HUDEP-2 (cell line): ENCODE measurements around the gene KIAA1217.

ENCODE experiments used
- DNase-seq, 76 experiments: peaks; one replicate each; lab custom pipeline; 2025; ENCODE audit not compliant: unreplicated experiment in 76 of 76; lab: John Stamatoyannopoulos, UW

The KIAA1217 gene

DNA sequence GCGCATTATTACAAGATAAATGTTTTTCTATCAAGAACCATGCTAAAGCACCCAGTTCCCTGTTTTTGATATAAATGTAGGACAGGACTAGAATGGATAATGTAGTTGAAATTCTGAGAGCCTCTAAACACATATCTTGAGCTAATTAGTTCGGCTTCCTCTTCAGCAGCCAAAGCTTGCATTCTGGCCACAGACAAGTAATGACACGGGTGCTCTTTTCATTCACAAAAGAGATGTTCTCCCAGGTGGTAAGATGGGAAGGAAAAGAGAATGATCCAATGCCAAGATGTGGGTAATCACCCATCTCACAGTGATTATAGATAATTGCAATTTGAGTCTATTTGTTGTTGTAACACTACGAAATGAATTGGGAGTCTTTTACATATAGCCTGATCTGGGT lies 246.5 kb downstream of the KIAA1217 start:
- DNase-seq = no peak

DNA sequence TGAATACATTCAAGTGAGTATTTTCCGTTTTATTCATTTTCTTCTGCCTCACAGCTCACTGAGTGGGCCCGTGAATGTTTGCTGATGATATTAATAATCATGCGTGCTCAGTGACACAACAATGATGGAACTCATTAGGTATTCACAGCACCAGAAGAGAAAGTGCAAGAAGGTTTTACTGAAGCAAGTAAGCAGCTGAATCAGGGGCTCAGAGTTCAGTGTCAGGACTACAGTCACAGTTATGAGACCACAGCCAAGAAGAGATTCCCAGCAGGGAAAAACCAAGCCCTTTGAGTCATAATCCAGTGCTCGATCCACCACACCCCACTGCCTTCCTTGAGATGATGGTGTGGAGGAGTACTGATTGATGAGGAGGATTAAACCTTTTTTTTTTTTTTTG lies 247.4 kb downstream of the KIAA1217 start:
- DNase-seq = no peak

DNA sequence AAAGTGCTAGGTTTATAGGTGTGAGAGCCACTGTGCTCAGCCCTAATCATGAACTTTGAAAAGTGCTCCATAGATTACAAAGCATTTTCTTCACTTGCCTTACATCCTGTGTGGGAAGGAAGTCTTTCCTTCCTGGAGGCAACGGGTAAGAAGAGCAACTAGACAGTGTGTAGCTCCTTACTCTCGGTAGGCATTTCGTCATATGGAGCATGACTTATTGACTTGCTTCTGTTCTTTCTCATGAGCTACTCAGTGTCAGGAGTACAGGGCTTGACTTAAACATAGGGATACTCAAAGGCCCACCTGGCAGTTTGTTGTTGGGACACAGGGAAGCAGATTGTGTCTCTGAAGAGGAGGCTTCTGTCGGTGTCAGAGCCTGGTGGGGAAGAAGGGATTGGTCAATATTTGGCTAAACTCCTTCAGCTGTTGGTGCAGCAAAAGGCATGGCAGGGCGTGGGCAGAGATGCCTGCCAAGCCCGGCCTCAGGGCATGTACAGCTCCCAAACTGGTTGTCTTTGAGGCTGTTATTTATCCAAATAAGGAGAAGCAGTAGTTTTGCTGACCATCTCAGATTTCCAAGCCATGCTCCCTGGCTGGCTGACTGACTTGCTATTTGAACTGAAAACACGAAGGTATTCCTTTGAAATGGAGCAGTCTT lies 248.9 kb downstream of the KIAA1217 start:
- peak in 10 of 76 experiments; percentile 3 to 30 (median 12) for DNase-seq

DNA sequence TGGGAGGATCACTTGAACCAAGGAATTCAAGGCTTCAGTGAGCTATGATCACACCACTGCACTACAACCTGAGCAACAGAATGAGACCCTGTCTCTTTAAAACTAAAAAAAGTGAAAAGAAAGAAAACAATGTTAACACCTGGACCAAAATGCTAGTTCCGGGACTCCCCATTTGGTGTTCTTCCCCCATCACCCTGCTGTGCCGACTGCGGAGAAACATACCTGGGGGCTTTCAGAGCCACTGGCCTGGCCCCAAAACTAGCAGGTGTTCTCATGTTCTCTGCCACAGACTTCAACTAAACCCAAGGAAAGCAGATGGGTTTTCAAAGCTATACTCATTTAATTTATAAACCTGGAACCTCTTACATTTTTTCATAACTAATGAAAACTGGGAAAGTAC lies 250.9 kb downstream of the KIAA1217 start:
- DNase-seq = no peak

DNA sequence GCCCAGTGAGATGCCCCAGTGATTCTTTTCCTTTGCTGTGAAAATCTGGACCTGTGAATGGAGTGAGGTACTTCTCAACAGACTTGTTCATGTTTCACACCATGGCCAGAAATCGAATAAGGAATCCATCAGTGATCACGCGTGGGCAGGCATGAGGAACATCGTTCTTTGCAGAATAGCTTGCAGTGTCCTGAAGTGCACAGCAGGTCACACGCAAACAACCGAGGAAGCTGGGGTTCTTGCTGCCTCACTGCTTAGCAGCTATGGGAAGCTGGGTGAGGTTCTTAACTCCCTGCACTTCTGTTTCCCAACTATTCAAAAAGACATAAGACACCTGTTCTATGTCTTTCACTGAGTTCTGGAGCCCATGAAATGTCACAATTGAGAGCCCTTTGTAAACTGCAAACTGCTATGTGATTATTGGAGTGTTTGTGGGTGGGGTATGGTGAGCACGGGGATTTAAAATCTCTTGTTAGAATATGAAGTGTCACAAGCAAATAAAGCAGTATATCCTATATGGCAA lies 253.4 kb downstream of the KIAA1217 start:
- DNase-seq = no peak

DNA sequence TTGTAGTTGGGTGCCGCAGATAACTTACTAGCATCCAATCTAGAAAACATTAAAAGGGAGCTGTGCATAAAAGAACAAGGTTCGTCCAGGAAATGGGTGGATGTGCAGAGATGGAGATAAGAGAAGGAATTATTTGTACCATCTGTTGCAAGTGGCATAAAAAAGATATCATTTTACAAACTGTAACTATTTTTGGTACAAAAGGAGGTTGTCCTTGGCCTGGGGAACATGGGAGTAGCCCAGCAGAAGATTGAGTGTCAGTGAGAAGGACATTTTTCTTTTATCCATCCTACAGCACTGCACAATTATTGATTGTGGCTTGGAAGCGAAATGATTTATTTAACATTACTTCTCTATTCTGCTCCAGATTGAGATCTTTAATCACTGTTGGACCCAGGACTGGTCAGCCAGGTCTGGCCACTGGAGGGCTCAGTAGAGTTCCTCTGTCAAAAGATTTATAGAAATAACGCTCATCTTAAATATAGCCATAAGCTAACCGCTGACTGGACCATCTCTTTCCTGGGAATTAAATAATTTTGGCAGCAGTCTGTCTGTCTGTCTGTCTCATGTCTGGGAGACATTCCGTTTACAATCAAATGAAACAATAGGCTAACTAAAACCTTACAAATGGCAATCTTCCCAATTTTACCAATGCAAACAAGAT lies 254.1 kb downstream of the KIAA1217 start:
- DNase-seq = peak in 1 of 76 experiments; percentile 22

DNA sequence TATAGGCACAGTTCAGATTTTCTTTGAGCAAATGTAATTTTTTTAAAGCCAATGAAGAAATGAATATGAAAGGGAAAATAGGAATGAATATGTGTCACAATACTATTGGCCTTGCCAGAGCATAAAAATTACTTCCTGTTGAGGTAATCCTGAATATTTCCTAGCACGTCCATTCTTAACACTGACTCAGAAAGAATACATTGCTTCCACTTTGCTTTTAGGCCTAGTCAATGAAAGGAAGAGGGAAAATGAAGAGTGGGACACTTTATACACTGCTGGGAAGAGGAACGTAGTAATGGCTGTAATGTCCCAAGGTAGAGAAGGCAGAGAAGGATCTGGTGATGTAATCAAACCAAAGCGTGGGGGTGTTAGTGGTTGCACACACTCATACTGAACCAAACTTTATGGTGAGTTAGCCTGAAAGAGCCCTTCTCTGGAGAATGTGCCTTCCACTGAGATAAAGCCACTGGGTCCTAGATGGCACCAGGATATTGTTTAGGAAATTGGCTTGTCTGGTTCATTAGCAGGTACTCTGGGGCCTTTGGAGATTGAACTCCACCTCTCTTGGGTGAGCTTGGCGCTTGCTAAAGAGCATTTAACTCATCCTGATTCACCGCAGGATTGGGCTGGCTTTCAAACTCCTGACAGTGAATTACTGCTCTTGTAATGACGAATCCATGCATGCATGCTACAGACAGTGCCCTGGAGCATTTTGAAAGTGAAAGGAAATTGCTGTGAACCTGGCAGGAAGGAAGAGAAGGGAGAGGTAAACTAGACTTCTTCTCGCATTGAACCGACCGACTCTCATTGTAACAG lies 254.9 kb downstream of the KIAA1217 start:
- peak in 1 of 76 experiments; percentile 4 for DNase-seq

DNA sequence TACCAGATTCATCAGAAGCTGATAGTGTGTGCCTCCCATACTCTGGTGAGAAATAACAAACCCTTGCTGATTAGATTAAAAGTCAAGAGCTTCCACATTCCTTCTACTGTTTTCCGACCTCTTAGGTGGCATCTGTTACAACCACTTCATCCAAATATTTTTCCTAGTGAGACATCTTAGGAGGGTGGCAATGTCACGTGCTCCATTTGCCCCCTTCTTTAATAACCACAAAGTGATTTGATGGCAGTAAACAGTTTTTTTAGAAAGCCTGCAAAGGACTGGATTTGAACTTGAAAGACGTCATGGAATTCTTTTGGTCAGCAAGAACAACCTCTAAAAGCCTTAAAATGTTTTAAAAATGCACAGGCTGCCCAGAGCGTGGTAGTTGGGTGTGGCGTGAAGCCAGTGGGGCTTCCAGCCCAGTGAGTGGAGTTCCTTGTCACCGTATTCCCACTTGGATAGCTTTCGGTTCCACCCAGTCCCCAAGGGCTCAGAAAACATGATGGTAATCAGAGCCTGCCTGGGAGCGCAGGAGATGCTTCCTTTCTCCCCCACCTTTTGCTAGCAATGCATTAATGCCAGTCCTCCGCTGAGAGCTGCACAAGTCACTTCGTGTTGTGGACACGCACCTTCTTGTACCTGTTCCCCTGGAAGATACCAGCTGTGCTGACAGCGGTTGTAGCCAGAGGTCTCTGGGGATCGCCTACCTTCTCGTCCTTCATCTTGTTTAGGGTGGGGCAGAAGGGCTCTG lies 256.4 kb downstream of the KIAA1217 start:
- no peak for DNase-seq

DNA sequence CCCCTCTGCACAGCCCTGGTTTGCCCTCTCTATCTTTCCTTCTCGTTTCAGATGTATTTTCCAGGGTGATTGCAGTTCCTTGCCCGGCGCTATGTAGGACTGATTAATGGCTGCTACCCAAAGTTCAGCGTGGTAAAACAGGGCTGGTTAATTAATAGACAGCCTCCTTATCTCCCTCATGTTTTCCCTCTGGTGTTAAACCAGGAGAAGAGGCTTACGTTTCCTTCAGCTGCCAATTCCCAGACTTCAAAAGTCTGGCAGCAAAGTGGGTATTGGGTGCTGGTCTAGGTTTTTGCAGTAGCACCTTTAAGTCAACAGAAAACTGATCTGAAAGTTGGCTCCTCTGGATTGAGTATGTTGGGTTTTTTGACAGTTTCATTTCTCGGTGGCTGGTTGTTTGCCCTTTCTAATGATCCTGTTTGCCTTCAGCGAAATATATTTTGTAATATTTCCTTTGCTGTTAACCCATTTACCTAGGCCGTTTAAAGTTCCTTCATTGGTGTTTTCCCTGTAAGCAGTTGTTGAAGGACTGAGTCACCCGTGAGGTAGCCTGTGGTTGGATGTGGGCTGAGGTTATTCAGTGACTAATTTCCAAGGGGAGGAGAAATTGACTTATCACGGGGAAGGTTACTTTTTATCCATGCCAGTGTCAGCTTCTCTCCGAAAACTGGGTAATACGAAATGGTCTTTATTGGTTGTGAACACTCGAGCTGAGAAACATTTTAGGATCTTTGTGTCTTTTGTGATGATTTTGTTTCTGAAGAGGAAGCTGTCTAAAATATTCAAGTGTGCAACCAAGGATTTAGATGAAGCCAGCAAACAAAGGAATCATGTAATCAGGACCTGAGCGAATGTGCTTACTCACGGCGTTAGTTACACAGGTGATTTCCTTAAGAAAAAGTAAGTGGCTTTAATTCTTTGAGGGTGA lies 257.2 kb downstream of the KIAA1217 start:
- DNase-seq = peak in 1 of 76 experiments; percentile 5

DNA sequence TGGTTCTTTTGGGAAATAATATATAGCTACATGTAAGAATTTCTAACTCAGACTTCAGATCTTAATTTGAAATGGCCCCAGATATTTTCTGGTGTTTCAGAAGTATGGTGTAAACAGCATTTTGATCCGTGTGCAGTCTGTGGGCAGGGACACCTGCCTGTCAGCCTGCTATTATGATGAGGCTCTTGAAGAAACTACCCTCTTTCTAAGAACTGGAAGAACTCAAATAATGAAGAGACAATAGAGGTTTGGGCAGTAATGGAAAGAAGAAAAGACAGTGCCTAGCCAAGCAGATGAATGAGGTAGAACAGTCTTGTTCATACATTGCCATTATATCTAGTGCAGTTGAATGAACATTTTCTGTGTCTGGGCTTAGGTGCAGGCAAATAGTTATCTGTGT lies 258.2 kb downstream of the KIAA1217 start:
- no peak for DNase-seq

DNA sequence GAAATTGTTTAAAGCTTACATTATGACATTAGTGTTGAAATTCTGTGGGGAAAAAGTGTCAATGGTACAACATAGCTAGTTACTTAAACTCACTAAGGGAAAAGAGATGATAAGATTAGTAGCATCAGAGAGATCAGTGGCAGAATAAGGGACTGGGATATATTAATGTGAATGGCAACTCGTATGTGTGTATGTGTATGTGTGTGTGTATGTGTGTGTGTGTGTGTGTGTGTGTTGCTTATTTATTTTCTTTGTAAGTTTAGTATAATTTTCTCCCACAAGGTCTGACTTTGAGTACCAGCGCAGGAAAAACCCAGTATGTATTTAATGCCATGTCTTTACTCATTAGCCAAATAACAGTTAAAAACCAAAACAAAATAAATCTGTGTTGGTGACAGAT lies 258.7 kb downstream of the KIAA1217 start:
- no peak for DNase-seq

DNA sequence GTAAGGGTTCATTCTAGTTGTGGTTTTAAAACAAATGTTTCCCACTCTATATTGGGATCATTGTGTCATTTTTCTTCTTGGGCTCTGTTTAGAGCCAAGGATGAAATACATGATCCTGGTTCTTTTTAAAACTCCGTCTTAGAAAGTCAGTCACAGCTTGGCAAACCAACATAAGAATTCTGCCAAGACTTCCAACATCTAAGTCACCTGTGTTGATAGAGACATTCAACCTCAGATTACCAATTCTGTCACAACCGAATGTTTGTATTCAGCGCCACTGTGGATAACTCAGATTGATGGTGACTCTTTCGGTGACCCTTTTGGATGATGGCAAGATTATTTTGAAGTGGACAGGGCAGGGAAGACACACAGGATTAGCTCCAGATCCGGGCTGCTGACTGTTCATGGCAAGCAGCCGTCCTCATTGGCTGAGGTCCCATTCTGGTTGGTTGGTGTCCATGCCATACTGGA lies 259.4 kb downstream of the KIAA1217 start:
- DNase-seq = no peak

DNA sequence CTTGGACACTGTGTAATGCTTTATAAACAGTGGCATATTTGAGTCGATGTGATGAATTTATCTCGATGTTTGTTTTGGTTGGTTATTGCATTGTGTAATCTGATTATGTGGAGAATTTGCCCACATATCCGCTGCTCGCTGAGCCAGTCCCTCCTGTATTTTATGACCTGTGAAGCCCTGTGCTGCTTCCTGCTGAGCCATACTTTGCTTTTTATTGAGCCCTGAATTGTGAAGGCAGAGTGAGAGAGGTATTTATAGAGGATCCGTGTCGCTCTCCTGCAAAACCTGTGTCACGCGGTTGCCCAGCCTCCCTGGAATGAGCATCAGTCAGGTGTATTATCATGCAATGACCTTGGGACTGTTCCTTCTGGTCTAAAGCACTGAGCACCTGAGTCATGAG lies 261.1 kb downstream of the KIAA1217 start:
- DNase-seq = no peak

DNA sequence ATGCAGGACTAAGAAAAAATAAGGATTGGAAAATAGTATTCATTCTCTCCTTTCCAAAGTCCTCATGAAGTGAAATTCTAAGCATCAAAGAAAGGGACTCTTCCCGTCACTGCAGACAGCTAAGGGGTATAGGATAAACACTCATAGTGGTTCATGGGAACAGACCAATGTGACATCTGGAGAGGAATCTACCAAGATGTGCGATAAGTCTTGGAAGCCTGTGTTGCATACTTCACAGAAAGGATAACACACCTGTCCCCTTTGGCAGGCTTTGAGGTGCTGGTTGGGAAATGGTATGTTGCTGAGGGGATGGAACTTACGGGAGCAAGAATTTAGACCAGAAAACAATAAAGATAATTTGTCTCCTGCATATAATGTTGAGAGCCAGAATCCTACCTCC lies 266.7 kb downstream of the KIAA1217 start:
- DNase-seq = no peak

DNA sequence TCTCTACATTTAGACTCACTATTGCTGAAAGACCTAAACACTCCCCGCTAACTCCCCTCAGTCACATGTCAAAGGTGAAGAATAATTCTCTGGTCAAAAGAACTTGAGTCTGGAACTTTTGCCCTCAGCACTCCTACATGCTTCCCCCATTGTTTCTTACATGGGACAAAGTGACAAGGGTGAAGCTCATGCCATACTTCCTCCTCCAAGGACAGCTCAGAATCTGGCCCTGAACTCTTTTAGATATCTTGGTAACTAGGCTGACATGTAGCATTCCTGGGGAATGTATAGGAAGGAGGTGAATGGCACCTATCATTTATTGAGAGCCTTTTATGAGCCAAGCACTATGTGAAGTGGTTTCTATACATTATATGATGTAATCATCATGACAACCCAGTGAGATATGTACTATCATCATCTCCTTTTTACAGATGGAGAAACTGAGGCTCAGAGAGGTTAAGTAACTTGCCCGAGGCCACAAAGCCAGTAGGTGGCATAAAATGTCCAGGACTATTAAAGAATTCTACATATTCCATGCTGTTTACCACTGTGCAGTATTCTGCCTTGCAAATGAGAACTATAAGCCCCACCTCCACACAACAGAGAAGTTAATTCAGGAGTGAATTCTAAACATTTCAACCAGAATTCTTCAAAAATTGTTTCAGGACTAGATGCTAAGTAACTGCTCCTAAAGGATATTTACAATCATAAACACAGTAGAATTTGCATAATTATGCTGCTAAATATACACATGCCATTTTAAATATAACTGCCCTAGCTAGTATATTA lies 268.2 kb downstream of the KIAA1217 start:
- no peak for DNase-seq

DNA sequence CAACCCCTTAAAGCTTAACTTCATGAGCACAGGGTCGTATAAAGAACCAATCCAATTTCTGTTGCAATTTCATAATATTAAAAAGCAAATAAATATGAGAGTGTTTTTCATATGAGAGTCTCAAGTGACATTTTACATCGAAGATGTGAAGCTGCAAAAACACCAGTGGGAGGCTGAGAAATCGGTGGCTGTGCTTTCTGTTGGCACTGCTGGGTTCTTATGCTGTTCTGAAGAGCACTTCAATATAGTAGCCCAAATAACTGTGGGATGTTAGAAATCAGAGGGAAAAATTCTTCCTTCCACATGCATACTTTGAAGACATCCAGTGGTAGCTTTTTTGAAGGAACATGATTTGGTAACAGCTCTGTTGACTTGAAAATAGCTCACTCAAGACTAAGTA lies 269.0 kb downstream of the KIAA1217 start:
- no peak for DNase-seq

DNA sequence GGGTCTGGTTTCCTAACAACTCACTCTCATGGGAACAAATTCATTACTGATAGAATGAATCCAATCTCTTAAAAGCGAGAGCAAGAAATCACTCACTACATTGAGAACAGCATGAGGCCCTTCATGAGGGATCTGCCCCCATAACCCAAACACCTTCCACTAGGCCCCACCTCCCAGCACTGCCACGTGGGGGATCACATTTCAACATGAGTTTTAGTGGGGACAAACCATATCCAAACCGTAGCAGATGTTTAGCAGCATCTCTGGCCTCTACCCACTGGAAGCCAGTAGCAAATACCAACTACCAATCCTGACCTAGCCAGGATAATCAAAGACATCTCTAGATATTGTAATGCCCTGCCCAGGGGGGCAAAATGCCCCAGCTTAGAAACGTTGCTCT lies 270.9 kb downstream of the KIAA1217 start:
- no peak for DNase-seq

DNA sequence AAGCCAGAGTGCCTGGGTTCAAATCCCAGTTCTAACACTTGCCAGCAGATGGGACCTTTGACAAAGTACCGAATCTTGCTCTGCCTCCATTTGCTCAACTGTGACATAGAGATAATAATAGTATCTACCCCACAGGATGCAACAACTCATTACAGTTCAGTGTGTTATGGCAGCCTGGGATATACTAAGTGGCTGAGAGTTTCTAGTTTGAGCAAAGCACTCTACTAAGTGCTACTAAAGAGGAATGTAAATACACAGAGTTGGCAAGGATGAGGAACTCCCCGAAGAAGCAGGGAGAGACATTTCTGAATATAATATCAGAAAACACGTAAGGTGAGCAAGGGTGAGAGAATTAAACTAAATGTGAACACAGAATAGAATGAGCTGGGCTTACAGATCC lies 271.5 kb downstream of the KIAA1217 start:
- DNase-seq = no peak

DNA sequence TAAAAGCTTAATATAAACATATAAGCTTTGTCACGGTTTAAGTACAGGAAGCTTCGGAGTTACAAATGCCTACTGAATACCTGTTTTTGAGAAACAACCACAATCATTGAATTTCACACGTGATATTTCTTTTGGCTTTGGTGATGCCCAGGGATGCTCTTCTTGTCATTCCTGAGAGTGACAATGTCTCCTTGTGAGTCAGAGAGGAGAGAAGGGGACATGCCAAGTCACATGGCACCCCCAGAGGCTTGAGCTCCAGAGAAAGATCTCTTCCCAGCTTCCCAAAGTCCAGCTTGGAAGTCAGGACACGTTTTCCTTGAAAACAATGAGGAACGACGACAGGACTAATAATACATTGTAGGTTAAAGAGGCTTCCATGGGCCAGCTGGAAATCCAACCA lies 272.3 kb downstream of the KIAA1217 start:
- DNase-seq = no peak
